K562 (cell line): ENCODE measurements around the gene ITLN1. TPM values are rescaled to one million over a fixed set of nuclear protein-coding genes. Genes with fewer than 3 reads are reported as not detected.
A peak's percentile ranks its signal among the peaks of the same experiment; 100 is the strongest.

Source experiments
- BHLHE40 ChIP-seq: IDR thresholded peaks from 2 replicates; pipeline ENCODE4 v1.6.1; 2011; ENCODE audit warnings: low read length, improper control_type of control experiment
- CEBPB ChIP-seq: fragments of 450-650 bp; IDR thresholded peaks from 2 replicates; pipeline ENCODE4 v1.6.1; 2016; ENCODE audit warnings: missing genetic modification characterization, missing compliant biosample characterization
- CEBPG ChIP-seq, 3 experiments: fragments of 200-800 bp in 1 of 3; sonication (Bioruptor generic) in 1 of 3; sonication (generic) in 1 of 3; formaldehyde crosslinking in 1 of 3; IDR thresholded peaks in 2 of 3; conservative IDR thresholded peaks in 1 of 3; 2 replicates each; pipeline versions ENCODE4 v1.6.1 to v1.8.0; 2016 to 2022; ENCODE audit warnings: missing compliant biosample characterization in 2 of 3, missing genetic modification characterization in 2 of 3, mild to moderate bottlenecking in 1 of 3, missing genetic modification reagents in 1 of 3
- HES1 ChIP-seq: fragments of 450-650 bp; IDR thresholded peaks from 2 replicates; pipeline ENCODE4 v1.6.1; 2016; ENCODE audit warnings: low read depth, mild to moderate bottlenecking, moderate library complexity
- HNRNPLL ChIP-seq: fragments of 200-400 bp; formaldehyde crosslinking; IDR thresholded peaks from 2 replicates; pipeline ENCODE4 v1.6.1; 2017; ENCODE audit warnings: low read length, low read depth, mild to moderate bottlenecking; ENCODE audit not compliant: poor library complexity, severe bottlenecking
- HOMEZ ChIP-seq: fragments of 250-450 bp; sonication (Bioruptor Pico); IDR thresholded peaks from 2 replicates; pipeline ENCODE4 v1.4.0; 2020; ENCODE audit warnings: mild to moderate bottlenecking, moderate library complexity
- JUND ChIP-seq, 2 experiments: IDR thresholded peaks; 2 replicates in 1 of 2; 3 replicates in 1 of 2; pipeline ENCODE4 v1.6.1; 2011; ENCODE audit warnings: borderline replicate concordance in 2 of 2, low read depth in 2 of 2, low read length in 2 of 2, improper control_type of control experiment in 1 of 2, missing biosample characterization in 1 of 2, missing genetic modification characterization in 1 of 2, missing genetic modification reagents in 1 of 2
- LCOR ChIP-seq: sonication (generic); formaldehyde crosslinking; IDR thresholded peaks from 2 replicates; pipeline ENCODE4 v1.8.0; 2022; ENCODE audit warnings: mild to moderate bottlenecking, missing genetic modification reagents
- NR0B1 ChIP-seq: fragments of 450-650 bp; IDR thresholded peaks from one replicate; pipeline ENCODE4 v1.6.1; 2018; ENCODE audit warnings: mild to moderate bottlenecking, moderate library complexity; ENCODE audit not compliant: partially characterized antibody
- RB1 ChIP-seq: fragments of 450-650 bp; IDR thresholded peaks from 2 replicates; pipeline ENCODE4 v1.6.1; 2017; ENCODE audit warnings: low read depth, mild to moderate bottlenecking
- SETDB1 ChIP-seq: IDR thresholded peaks from one replicate; pipeline ENCODE4 v1.6.1; 2012; ENCODE audit warnings: low read length, control low read depth, inconsistent platforms
- SFPQ ChIP-seq: fragments of 200-400 bp; formaldehyde crosslinking; IDR thresholded peaks from 2 replicates; pipeline ENCODE4 v1.6.1; 2017; ENCODE audit warnings: mild to moderate bottlenecking, low read depth, low read length, moderate library complexity
- SIN3B ChIP-seq: fragments of 450-650 bp; IDR thresholded peaks from 2 replicates; pipeline ENCODE4 v1.6.1; 2017; ENCODE audit warnings: low read depth, mild to moderate bottlenecking, moderate library complexity
- SMARCC2 ChIP-seq: fragments of 450-650 bp; IDR thresholded peaks from 2 replicates; pipeline ENCODE4 v1.6.1; 2017; ENCODE audit warnings: antibody characterized with exemption, moderate library complexity, mild to moderate bottlenecking, low read depth
- ZMIZ1 ChIP-seq, 2 experiments: fragments of 150-350 bp in 1 of 2; IDR thresholded peaks; 2 replicates each; pipeline ENCODE4 v1.6.1; 2012 to 2016; ENCODE audit warnings: low read depth in 2 of 2, low read length in 2 of 2, mild to moderate bottlenecking in 1 of 2, moderate library complexity in 1 of 2
- polyA plus RNA-seq, 8 experiments: library from polyadenylated mRNA; depleted of rRNA in 4 of 8; stranded (reverse) in 5 of 8; unstranded in 3 of 8; fragments of >200 nt; fragmentation: Nextera tagmentation in 2 of 8; fragmentation: Illumina TruSeq in 1 of 8; extraction: Ambion mirVana in 2 of 8; extraction: Trizol in 1 of 8; gene quantifications; 2 replicates each; pipeline versions ENCODE4 v1.2.1 to v1.2.3, GENCODE V29; 2011 to 2014; ENCODE audit warnings: inconsistent platforms in 1 of 8, missing spikeins in 1 of 8
- total RNA-seq, 7 experiments: library from RNA; depleted of rRNA in 6 of 7; stranded (reverse); fragments of >200 nt in 6 of 7; fragmentation: Illumina TruSeq in 2 of 7; extraction: Trizol in 2 of 7; gene quantifications; 2 replicates each; pipeline versions ENCODE4 v1.2.1 to v1.2.3, GENCODE V29; 2011 to 2021; ENCODE audit warnings: low replicate concordance in 1 of 7

Gene ITLN1
- total and polyA plus RNA-seq, 9 of the 15 experiments (the other 6 are each of a cell fraction or from before 2014, with no cell fraction given) = not detected

- TF ChIP-seq HOMEZ (CRISPR knock-in tag) (no peak), HNRNPLL (no peak), JUND (IDR thresholded peaks at IDR 0.05; ENCODE audit: borderline replicate concordance, low read depth, low read length) (peak; percentile 29; the same call in 1 of the 2 replicates), JUND (tag; IDR thresholded peaks at IDR 0.05; ENCODE audit: borderline replicate concordance, low read depth, low read length) (no peak), SIN3B (no peak), LCOR (CRISPR knock-in tag) (no peak), RB1 (no peak), SETDB1 (no peak), SMARCC2 (no peak), SFPQ (no peak), HES1 (peak; percentile 27; the same call in 1 of the 2 replicates), BHLHE40 (peak; percentile 11; the same call in 1 of the 2 replicates), NR0B1 (no peak), CEBPB (no peak), ZMIZ1 (IDR thresholded peaks at IDR 0.05; ENCODE audit: low read depth in 2 of 2, low read length in 2 of 2) (no peak), CEBPG (CRISPR knock-in tag; IDR thresholded peaks at IDR 0.05) (no peak), CEBPG (tag; conservative IDR thresholded peaks at IDR 0.05 in 1 of 2, IDR thresholded peaks at IDR 0.05 in 1 of 2) (peak; percentile 40 to 81; a peak in 3 of 4 replicates)
Measured at GRCh38 chr1:160844447-160845232, 40.3 kb downstream of the ITLN1 start (continued).
